Keratinocyte (primary cell): ENCODE results near the gene SMARCA4. TPM values are rescaled to one million over a fixed set of nuclear protein-coding genes. Genes with fewer than 3 reads are reported as not detected.

Experiments used
- DNase-seq: peaks from one replicate; pipeline ENCODE4 v3.0.0-alpha.2; 2011; ENCODE audit warnings: low read depth, missing footprints, low spot score
- FAIRE-seq: peaks from 2 replicates; lab custom pipeline; 2011; peaks lifted over from hg19 to GRCh38; lab: Jason Lieb, UNC
- H2AFZ ChIP-seq: 2 replicates; pipeline ENCODE4 v1.6.0; 2012; ENCODE audit warnings: low read length, control low read depth, inconsistent platforms; ENCODE audit not compliant: control insufficient read depth
- H3K27ac ChIP-seq: 2 replicates; pipeline ENCODE4 v1.5.1; 2011; ENCODE audit warnings: low read length; ENCODE audit not compliant: control insufficient read depth, insufficient read depth
- H3K27me3 ChIP-seq: 3 replicates; pipeline ENCODE4 v1.6.0; 2011; ENCODE audit warnings: low read length; ENCODE audit not compliant: control insufficient read depth, insufficient read depth; ENCODE audit errors: extremely low read depth
- H3K36me3 ChIP-seq, 2 experiments: 2 replicates in 1 of 2; 3 replicates in 1 of 2; pipeline ENCODE4 v1.5.1; 2011; ENCODE audit warnings: low read length in 2 of 2, mild to moderate bottlenecking in 1 of 2; ENCODE audit not compliant: control insufficient read depth in 2 of 2, insufficient read depth in 2 of 2; ENCODE audit errors: extremely low read depth in 1 of 2
- H3K4me1 ChIP-seq: 3 replicates; pipeline ENCODE4 v1.5.1; 2011; ENCODE audit warnings: low read length; ENCODE audit not compliant: control insufficient read depth, insufficient read depth; ENCODE audit errors: extremely low read depth
- H3K4me2 ChIP-seq: 3 replicates; pipeline ENCODE4 v1.6.0; 2011; ENCODE audit warnings: low read depth, low read length; ENCODE audit not compliant: control insufficient read depth, insufficient read depth; ENCODE audit errors: extremely low read depth
- H3K4me3 ChIP-seq, 3 experiments: fragments of 200-600 bp in 1 of 3; sonication (generic) in 1 of 3; 2 replicates in 2 of 3; 3 replicates in 1 of 3; pipeline ENCODE4 v1.5.1; 2011 to 2016; ENCODE audit warnings: low read length in 3 of 3, mild to moderate bottlenecking in 3 of 3, control low read depth in 2 of 3, inconsistent platforms in 1 of 3, low read depth in 1 of 3, mixed read lengths in 1 of 3, mixed run types in 1 of 3, moderate library complexity in 1 of 3; ENCODE audit not compliant: control insufficient read depth in 2 of 3, insufficient read depth in 2 of 3; ENCODE audit errors: extremely low read depth in 1 of 3
- H3K79me2 ChIP-seq: 2 replicates; pipeline ENCODE4 v1.6.0; 2012; ENCODE audit warnings: low read length; ENCODE audit not compliant: control insufficient read depth, insufficient read depth
- H3K9ac ChIP-seq: 3 replicates; pipeline ENCODE4 v1.6.0; 2011; ENCODE audit warnings: low read length; ENCODE audit not compliant: control insufficient read depth, insufficient read depth; ENCODE audit errors: extremely low read depth
- H3K9me1 ChIP-seq: 3 replicates; pipeline ENCODE4 v1.6.0; 2011; ENCODE audit warnings: low read length; ENCODE audit not compliant: control insufficient read depth, insufficient read depth; ENCODE audit errors: extremely low read depth
- H3K9me3 ChIP-seq: 2 replicates; pipeline ENCODE4 v1.5.1; 2012; ENCODE audit warnings: low read depth, low read length; ENCODE audit not compliant: control insufficient read depth
- H4K20me1 ChIP-seq: 3 replicates; pipeline ENCODE4 v1.6.0; 2011; ENCODE audit warnings: low read length; ENCODE audit not compliant: control insufficient read depth, insufficient read depth; ENCODE audit errors: extremely low read depth
- EZH2 ChIP-seq: IDR thresholded peaks from one replicate; pipeline ENCODE4 v1.6.1; 2012; ENCODE audit warnings: inconsistent platforms, mild to moderate bottlenecking, low read length, moderate library complexity
- dilution Hi-C: fragments of 300-500 bp; cut with MboI; formaldehyde crosslinking; loops from one replicate; pipeline ENCODE4 v1.7.0; 2020; ENCODE audit warnings: low sequenced_read_pairs; ENCODE audit not compliant: extremely low pct_ligation_motif_present
- polyA plus RNA-seq, 5 experiments: library from polyadenylated mRNA; depleted of rRNA in 3 of 5; stranded (reverse) in 3 of 5; stranded (forward) in 1 of 5; unstranded in 1 of 5; fragments of >200 nt; gene quantifications; 1 replicate in 1 of 5; 2 replicates in 3 of 5; 3 replicates in 1 of 5; pipeline versions ENCODE4 v1.2.1 to v1.2.3, GENCODE V29; 2011 to 2012; ENCODE audit warnings: missing spikeins in 2 of 5, low read depth in 1 of 5, low replicate concordance in 1 of 5
- TF ChIP-seq, protein P1 (sequence below), 3 experiments: IDR thresholded peaks in 1 of 3; conservative IDR thresholded peaks in 1 of 3; optimal IDR thresholded peaks in 1 of 3; 2 replicates in 2 of 3; 3 replicates in 1 of 3; pipeline versions ENCODE3 to v1.5.1; 2011; ENCODE audit warnings: low read length in 3 of 3, mild to moderate bottlenecking in 3 of 3, moderate library complexity in 2 of 3, control low read depth in 1 of 3, inconsistent platforms in 1 of 3; ENCODE audit not compliant: insufficient read depth in 2 of 3; ENCODE audit errors: extremely low read depth in 1 of 3

The SMARCA4 gene
- polyA plus RNA-seq, 1 donor (not counting 4 experiments of a cell fraction or from before 2014, with no cell fraction given) = 33.1 TPM

DNA sequence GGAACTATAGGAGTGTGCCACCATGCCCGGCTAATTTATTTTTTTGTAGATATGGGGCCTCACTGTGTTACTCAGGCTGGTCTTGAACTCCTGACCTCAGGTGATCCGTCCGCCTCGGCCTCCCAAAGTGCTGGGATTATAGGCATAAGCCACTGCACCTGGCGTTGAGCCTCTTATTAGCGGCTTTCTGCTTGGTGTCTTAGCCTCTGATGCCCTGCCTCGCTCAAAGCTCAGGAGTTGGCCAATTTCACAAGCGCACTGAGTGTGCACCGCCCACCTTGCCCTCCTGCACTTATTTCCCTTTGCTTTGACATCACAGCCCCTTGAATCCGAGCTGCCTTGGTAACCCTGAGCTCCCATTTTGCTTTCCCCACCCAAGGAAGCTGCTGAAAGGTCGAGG is 42.5 kb upstream of the SMARCA4 start:
- Histone ChIP-seq H2AFZ (no peak overlapping the region), H3K9me3 (no peaks in the 10 kb centered on the region), H3K4me3 (no peak overlapping the region), H3K4me1 (peaks cover 4% of the 10 kb centered on the region), H3K9me1 (no peaks in the 10 kb centered on the region), H3K36me3 (peaks cover 25 to 29% of the 10 kb centered on the region in 2 experiments), H4K20me1 (no peaks in the 10 kb centered on the region), H3K79me2 (no peaks in the 10 kb centered on the region), H3K4me2 (no peak overlapping the region), H3K27me3 (no peaks in the 10 kb centered on the region), H3K27ac (no peak overlapping the region), H3K9ac (no peak overlapping the region)
- TF ChIP-seq, protein P1, sequence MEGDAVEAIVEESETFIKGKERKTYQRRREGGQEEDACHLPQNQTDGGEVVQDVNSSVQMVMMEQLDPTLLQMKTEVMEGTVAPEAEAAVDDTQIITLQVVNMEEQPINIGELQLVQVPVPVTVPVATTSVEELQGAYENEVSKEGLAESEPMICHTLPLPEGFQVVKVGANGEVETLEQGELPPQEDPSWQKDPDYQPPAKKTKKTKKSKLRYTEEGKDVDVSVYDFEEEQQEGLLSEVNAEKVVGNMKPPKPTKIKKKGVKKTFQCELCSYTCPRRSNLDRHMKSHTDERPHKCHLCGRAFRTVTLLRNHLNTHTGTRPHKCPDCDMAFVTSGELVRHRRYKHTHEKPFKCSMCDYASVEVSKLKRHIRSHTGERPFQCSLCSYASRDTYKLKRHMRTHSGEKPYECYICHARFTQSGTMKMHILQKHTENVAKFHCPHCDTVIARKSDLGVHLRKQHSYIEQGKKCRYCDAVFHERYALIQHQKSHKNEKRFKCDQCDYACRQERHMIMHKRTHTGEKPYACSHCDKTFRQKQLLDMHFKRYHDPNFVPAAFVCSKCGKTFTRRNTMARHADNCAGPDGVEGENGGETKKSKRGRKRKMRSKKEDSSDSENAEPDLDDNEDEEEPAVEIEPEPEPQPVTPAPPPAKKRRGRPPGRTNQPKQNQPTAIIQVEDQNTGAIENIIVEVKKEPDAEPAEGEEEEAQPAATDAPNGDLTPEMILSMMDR (optimal IDR thresholded peaks at IDR 0.05 in 1 of 3, IDR thresholded peaks at IDR 0.05 in 1 of 3, conservative IDR thresholded peaks at IDR 0.05 in 1 of 3; ENCODE audit: extremely low read depth in 1 of 3, insufficient read depth in 2 of 3, low read length in 3 of 3) = no peak
- no peak for TF ChIP-seq EZH2
- FAIRE-seq (no peak), DNase-seq (no peak)
- dilution Hi-C loops = no loop called here

DNA sequence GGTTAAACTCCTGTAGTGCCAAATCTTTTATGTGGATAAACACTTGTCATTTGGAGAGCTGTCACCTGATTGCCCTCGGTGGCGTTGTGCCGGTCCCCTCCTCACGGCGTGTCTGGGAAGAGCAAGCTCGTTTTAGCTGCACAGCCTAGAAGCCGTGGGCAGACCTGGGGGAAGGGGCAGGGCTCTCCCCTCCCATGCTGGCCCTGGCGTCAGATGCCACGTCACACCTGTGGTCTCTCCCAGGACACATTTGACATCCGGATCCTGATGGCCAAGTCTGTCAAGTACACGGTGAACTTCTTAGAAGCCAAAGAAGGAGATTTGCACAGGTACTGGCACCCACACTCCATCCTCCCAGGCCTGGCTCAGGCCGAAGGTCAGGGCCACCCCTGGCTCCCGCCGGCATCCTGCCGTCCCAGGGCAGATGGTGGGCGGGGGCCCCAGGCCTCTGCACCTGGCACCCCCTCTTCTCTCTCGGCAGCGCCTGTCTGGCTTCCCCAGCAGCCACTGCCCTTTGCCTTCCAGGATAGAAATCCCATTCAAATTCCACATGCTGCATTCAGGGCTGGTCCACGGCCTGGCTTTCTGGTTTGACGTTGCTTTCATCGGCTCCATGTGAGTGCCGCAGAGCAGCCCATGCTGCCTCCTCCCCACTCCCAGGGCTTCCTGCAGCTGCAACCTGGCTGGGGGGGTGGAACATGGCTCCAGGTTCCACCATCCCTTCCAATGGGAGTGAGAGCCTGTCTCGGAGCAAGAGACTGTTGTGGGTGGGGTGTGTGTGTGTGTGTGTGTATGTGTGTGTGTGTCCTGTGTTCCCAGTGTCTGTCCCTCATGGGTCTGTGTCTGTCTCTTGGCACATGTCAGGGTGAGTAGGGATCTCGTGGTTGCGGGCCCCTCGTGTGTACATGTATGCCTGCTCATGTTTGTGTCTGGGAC is 41.2 kb upstream of the SMARCA4 start:
- H3K27ac ChIP-seq = no peak overlapping the region
- DNase-seq (no peak), FAIRE-seq (no peak)
- H2AFZ ChIP-seq = no peak overlapping the region
- H3K4me1 ChIP-seq = peaks cover 4% of the 10 kb centered on the region
- no peaks in the 10 kb centered on the region for H4K20me1 ChIP-seq
- dilution Hi-C loops = no loop called here
- H3K4me2 ChIP-seq = no peak overlapping the region
- H3K4me3 ChIP-seq = no peak overlapping the region
- no peaks in the 10 kb centered on the region for H3K79me2 ChIP-seq
- H3K9ac ChIP-seq = no peak overlapping the region
- H3K27me3 ChIP-seq = no peaks in the 10 kb centered on the region
- TF ChIP-seq, protein P1 (optimal IDR thresholded peaks at IDR 0.05 in 1 of 3, IDR thresholded peaks at IDR 0.05 in 1 of 3, conservative IDR thresholded peaks at IDR 0.05 in 1 of 3; ENCODE audit: extremely low read depth in 1 of 3, insufficient read depth in 2 of 3, low read length in 3 of 3) = no peak
- TF ChIP-seq EZH2 = no peak
- no peaks in the 10 kb centered on the region for H3K9me3 ChIP-seq
- no peaks in the 10 kb centered on the region for H3K9me1 ChIP-seq
- H3K36me3 ChIP-seq = peaks cover 30 to 33% of the 10 kb centered on the region in 2 experiments
